Kidney glomerular epithelial cell (primary cell): Measurements from ENCODE around the gene CCDC88A.
A peak's percentile ranks its signal among the peaks of the same experiment; 100 is the strongest.
"Not testable (repeated sequence)": the region's sequence is repeated elsewhere in the genome, so short reads cannot be mapped to it uniquely, and the experiment has no call there.

ENCODE experiments used
- DNase-seq: peaks from one replicate; lab custom pipeline; 2025; lab: John Stamatoyannopoulos, UW

CCDC88A gene

DNA sequence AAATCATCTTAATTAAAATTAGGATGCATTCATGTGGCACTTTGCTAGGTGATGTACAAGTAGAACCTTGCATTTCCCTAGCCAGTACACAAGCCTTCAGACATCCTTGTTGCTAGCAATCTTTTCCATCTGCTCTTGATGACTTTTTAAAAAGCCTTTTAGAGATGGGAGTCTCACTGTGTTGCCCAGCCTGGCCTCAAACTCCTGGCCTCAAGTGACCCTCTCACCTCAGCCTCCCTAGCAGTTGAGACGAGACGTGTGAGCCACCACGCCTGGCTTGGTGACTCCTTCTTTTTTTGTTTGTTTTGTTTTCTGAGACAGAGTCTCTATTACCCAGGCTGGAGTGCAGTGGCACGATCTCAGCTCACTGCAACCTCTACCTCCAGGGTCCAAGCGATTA is 1.7 kb upstream of the CCDC88A start:
- no peak for DNase-seq

DNA sequence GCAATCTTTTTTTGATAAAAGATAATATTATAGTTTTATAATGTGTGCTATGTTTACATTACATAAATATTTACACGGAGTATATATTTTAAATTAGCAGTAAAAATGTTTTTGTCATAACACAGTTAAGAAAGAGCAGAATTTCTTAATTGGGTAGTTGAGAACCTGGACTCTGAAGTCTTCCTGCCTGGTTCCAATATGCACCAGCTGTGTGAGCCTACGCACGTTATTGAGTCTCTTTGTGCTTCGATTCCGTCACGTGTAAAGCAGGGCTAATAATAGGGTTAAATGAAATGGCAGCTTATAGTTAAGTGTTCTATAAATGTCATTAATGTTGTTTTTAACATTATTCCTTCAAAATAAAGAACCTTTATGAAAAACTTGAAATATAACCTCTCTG is 1.2 kb upstream of the CCDC88A start:
- DNase-seq: no peak

DNA sequence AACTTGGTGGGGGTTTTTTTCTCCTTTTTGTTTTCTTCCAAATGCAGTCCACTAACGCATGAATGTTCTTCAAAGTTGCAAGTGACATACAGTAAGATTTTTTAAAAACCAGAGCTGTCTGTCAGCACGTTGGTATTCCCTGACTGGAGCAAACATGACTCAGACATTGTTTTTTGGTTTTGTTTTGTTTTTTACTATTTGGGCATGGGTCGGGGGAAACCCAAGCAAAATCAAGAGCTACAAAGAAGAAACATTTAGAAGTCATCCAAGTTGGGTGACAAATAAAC is 726 bp upstream of the CCDC88A start:
- DNase-seq: no peak

DNA sequence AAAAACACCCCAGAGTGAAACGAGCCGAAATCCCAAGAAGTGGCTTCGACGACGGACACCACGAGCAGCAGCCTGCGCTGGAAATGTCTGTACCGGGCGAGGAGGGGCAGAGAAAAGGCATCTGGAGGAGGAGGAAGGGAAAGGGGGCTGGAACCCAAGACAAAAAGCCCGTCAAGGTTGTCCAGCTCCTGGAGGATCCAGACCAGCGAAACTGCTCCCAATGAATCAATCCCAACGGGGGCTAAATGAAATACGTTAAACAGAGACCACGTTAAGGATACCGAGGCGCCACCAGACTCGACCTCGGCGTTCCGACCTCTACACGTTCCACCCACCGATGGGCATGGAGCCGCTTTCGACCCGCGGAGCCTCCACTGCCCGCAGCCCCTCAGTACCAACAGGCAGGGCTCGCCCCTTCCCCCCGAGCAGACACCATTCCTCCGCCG is 400 bp downstream of the CCDC88A start:
- DNase-seq: peak; percentile 44

DNA sequence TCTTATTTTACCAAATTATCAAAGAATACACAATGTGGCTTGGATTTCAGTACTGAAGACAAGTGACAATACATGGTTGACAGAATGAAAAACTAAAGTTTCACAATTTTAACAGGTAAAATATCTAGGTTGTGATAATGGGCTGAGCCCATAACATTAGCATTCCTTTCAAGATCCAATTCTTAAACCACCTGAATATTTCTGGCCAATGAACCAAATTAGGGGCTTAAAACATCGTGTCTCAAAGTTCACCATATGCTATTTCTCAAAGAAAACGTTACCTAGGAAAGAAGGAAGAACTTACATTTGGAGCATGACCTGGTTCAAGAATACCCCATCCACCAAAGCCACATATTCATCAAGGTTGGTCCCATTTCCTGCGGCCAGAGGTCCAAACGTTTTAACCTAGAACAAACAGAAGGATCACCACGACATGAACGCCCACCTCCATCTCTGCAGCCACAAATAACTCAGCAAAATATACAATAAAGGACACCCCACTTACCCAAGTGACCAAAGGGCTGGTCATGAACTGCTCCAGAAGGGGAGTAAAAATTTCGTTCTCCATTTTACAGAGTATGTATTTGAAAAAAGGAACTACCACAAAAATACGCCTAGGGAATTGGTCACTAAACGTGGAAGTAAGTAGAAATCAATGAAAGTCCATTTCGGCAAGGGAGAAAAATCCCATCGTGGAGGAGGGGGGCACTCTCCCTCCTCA is 984 bp downstream of the CCDC88A start:
- no peak for DNase-seq

DNA sequence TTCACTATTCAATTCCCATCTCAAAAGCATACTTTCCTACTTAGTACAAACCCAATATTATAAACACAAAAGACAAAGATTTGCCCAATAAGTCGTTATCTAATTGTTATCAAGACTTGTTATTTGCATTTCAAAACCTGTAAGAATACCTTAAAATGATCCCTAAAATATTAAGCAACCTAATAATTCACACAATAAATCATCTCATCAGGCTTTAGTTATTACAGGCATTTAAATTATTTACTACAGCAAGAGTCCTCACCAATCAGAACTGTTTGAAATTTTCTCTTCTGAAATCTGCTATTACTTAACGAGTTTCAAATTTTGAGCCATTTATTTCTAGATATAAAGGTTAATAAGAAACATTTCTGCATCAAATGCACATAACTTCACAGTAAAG is 1.6 kb downstream of the CCDC88A start:
- DNase-seq: no peak

DNA sequence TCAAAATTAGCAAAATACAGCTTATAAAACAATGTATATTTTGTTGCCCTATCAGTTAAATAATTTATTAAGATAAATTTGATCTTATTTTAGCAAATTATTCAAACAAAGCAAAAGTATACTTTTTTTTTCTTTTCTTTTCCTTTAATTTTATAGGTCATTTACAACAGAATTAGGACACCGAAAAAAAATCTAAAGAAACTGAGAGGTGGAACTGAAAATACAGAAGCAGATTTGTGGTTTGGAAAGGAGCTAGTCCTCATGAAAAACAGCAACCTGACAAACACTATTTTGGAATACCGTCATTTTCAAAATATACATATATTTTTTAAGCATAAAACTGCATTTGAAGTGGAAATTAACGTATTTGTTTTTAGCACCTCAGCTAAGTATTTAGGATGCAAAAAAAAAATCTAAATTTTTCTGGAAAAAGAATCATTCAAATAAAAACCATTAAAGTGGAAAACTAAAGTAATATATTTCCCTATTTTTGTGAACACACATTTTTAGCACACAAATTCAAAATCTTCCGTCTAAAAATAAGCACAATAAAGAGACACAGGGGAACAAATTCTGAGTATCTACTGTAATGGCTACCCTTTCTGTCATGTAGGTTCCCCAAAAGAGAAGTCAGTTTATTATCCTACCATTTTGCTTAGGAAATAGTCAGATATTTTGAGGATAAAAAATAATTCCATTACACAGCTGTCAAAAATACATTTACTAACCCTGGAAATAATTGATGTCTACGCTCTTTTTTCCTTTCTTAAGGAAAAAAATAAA is 2.7 kb downstream of the CCDC88A start:
- DNase-seq: no peak

DNA sequence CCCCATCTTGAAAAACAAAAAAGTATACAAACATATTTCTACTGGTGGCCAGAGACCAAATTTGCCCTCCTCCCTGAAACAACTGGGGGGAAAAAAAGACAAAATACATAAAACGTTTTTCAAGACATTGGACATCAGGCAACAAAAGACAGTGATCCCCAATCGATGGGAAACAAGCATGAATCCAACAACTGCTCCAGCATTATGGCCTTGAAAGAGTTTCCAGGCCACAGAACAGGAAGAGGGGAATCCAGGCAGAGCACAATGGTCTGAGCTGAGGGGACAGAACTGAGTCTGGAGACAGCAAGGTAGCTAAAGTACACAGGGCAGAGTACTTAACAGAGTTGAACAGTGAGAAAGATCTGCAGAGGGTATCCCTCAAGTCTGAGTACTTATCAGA is 4.4 kb downstream of the CCDC88A start:
- DNase-seq: no peak

DNA sequence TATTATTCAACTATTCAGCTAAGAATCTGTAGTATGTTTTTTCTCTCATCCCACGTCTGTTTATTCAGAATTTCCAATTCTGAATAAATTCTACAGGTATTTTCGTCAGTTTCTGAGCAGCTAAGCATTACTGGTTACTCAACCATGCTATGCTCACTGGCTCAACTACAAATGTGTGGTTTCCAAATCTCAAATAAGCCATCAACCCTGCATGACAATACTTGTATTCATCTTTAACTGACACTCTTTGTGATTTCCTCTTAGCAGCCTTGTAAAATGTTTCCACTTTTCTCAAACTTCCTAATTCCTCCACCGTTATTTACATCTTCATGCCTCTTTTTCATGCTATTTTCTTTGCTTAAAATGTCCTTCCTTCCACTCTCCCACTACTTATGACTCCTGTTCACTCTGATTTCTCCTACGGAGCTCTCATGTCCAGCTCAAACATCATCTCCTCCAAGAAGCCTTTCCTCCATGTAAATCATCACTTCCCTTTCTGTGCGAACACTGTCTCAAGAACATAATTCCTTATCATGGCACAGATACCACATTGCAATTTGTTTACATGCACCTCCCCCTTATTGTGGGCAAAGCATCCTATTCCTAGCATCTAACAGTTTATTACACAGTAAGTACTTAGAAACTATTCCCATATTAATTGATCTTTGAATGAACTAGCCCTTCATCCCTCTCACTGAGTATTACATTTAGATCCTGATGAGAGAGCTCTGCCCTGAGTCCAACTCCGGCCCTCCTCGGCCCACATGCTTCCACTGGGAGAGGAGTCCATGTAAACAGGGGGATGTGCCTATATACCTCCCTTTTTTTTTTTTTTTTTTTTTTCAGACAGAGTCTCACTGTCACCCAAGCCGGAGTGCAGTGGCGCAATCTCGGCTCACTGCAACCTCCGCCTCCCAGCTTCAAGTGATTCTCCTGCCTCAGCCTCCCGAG is 10.5 kb downstream of the CCDC88A start:
- DNase-seq: no peak

DNA sequence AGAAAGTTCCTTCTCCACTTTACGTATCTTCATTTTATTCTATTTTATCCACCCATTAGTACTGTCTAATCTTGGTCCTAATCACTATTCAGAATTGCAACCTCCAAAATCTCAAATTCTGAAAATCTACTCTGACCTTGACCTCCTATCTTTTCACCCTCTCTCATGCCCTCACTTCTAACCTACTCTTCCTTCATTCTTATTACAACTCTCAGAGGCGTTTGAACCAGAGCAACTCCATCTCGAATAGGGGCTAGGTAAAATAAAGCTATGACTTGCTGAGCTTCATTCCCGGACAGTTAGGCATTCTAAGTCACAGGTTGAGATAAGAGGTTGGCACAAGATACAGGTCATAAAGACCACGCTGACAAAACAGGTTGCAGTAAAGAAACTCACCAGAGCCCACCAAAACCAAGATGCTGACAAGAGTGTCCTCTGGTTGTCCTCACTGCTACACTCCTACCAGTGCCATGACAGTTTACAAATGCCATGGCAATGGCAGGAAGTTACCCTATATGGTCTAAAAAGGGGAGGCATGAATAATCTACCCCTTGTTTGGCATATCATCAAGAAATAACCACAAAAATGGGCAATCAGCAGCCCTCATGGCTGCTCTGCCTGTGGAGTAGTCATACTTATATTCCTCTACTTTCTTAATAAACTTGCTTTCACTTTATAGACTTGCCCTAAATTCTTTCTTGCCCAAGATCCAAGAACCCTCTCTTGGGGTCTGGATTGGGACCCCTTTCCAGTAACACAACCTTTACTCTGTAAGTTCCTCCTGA is 11.4 kb downstream of the CCDC88A start:
- no peak for DNase-seq

DNA sequence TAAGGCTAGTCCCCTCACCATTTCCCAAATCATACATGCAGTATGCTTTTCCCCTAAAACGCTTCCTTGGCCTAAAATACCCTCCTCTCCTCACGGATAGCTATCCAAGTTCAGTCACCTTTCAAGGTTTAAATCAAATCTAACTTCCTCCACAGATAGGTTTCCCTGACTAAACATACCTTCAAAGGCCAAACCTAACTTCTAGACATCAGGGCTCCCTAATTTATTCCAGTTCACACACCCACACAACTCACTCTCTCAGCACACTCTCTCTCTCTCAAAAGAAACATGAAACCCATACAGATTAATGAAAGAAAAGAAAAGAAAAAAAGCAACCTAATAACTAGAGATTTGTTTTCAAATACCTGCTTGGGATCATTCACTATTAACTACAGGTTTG is 14.5 kb downstream of the CCDC88A start:
- DNase-seq: no peak

DNA sequence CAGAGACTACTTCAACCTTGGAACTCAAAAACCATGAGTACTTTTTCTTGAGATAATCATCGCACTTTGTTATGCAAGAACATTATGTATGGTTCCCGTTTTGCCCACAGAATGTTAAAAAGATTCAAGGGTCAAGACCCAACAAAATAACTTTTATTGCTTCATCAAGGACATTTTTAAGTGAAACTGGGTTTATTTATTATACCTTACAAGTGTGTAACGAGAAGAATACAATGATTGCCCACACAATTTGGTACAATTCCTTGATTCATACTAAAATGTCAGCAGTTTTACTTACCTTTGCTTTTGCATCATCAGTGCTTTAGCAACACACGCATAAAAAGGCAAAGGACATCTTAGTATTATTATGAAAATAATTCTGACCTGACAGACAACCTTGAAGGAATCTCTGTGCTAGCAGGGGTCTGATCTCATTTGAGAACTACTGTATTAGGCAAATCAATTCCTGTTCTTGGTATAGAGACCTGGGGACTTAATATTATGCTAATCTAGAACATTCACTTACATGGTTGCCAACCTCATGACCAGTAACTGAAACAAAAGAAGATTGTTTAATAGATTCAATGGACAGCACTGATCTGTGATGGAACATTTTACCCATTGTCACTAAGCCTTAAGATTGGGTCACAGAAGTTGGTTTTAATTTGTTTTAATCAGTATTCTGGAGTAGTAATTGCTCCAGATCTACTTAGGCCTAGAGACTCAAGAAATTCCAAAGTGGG is 16.2 kb downstream of the CCDC88A start:
- no peak for DNase-seq

DNA sequence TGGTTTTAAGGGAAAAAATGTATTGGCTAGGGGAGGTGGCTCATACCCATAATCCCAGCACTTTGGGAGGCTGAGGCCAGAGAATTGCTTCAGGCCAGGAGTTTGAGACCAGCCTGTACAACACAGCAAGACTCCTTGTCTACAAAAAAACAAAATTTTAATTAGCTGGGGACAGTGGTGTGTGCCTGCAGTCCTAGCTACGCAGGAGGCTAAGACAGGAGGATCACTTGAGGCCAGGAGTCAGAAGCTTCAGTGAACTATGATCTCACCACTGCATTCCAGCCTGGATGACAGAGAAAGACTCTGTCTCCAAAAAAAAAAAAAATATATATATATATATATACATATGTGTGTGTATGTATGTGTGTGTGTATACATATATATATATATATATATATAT is 18.5 kb downstream of the CCDC88A start:
- DNase-seq: no peak

DNA sequence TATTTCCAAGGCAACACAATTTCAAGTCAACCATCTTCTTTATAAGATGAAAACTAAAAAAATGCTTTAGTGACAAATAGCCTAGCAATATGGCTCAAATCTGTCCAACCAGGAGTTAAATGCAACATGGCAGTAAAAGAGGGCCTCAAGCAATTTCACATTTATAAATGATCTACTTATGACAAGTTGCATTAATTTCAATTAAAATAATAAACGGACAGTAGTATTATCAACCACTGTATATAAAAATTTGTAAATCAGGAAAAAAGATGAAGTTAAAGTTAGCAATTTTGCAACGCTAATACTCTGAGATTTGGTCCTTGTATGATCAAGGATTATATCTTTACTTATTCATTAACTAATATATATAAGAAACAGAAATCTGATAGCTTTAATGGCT is 19.3 kb downstream of the CCDC88A start:
- DNase-seq: no peak

DNA sequence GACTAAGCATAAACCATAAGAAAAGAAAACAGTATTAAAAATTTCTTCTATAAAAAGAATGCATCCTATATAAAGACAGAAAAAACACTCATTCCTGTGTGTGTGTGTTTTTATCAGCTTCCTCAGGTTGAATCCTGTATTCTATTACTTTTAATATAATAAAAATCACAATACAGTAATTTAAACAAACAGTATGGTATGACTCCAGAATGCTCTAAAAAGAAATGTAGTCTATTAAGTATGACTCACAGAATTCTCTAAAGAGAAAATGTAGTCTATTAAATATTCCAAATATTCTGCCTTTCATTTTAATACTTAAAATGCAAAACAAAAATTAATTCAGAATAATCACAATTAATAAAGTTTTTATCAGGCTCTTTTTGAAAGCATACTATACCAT is 19.8 kb downstream of the CCDC88A start:
- no peak for DNase-seq

DNA sequence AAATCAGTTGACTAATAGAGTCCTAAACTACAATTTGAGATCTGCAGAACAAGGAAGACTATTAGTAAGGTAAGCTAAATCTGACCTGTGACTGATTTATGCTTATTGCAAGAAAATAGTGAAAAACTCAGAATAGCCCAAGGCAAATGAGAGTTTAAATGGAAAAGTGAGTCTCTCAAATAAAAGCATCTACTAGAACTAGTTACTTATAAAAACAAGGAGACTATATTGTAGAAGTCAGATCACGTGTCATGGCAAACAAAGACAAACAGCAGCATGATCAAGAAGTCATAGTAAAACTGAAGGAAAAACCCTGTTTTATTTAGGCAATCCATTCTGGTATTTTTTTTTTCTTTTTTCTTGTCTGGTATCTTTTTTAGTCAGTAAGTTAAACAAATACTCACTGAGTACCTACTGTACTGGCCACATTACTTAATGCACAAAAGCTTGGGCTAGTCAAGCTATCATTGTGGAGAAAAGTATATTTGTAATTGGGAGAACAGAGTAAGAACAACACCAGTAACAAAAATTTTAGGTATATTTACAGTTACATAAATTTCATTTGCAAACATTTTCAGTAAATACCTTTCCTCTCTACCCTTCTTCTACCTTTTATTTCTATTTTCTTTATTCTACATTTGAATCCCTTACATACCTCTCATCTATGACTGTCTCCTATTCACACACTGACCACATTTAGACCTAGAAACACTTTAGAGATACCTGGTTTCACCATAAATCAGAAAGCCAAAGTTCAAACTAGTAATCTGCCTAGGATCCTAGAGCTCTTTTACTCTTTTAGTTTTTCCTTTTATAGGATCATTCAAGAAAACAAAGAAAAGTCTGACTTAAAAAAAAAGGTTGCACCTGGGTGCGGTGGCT is 23.7 kb downstream of the CCDC88A start:
- no peak for DNase-seq

DNA sequence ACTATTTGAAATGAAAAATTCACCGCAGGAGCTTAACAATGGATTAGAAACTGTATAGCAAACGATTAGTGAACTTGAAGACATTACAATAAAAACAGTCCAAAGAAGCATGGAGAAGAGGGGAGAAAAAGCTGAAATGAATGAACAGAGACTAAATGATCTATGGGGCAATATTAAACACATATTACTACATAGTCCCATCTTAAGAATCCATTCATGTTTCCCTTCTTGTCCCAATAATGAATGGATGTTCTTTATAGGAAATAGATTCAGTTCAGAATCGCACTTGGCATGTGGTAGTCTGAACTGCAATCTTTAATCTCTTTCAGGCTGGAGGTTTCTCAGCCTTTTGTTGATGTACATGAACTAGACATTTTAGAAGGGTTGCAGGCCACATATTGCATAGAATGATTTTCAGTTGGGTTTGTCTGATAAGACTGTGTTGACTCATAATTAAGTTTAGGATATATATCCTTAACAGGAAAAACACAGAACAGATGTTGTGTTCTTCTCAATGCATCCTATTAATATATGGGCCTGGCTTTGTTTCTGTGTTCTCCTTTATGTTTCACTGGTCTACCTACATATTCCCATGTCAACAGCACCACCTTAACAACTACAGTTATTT is 27.9 kb downstream of the CCDC88A start:
- DNase-seq: no peak

DNA sequence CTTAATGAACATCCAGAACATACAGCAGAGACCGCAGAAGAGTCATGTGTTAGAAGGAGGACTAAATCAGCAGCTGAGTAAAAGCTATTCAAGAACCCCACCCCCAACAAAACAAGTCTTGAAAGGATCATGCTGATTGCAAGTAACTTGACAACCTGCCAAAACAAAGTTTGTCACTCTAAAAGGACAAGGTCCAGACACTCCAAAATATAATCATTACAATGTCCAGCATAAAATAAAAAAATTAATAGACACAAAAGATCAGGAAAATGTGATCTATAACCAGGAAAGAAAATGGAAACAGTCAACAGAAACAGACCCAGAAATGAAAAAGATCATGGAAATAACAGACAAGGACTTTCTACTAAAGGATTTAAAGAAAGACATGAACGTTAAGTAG is 28.5 kb downstream of the CCDC88A start:
- no peak for DNase-seq

DNA sequence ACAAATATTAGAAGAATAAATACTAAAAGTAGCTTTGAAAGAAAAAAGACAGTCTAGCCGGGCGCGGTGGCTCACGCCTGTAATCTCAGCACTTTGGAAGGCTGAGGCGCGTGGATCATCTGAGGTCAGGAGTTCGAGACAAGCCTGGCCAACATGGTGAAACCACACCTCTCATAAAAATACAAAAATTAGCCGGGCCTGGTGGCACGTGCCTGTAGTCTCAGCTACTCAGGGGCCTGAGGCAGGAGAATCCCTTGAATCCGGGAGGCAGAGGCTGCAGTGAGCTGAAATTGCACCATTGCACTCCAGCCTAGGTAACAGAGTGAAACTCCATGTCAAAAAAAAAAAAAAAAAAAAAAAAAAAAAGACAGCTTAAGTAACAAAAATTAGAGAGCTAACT is 34.1 kb downstream of the CCDC88A start:
- not testable (repeated sequence) for DNase-seq

DNA sequence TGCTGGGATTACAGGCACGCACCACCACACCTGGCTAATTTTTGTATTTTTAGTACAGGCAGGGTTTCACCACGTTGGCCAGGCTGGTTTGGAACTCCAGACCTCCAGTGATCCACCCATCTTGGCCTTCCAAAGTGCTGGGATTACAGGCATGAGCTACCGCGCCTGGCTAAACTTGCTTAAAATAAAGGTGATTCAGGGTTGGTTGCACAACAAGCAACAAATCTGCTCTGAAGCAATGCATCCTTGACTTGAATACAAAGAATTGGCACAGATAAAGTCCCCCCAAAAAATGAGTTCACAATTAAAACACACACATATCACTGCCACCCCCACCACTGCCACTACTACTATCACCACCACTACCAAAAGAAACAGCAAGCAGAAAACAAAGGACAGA is 34.9 kb downstream of the CCDC88A start:
- DNase-seq: no peak
